ENCODE measurements around the gene GMDS. TPM values are rescaled to one million over a fixed set of nuclear protein-coding genes. Genes with fewer than 3 reads are reported as not detected.

Gene GMDS
- total and polyA plus RNA-seq, 2 of the 8 experiments (the other 6 are each of a cell fraction or from before 2014, with no cell fraction given), result 16.8 to 50.0 TPM

- ChIA-PET CTCF (ENCODE audit: partially characterized antibody) (interaction anchor here (1.0 kb wide), 2 partner anchors 10 to 19 kb away, joined by 3 read pairs; no protein-coding TSS in a partner anchor), POLR2A (ENCODE audit: partially characterized antibody) (no interaction called here)
- H3K4ac ChIP-seq (replicated peaks; ENCODE audit: insufficient read length, low read depth, low read length), result no peak overlapping the region
- H3K4me2 ChIP-seq (ENCODE audit: insufficient read depth in 1 of 2, low read depth in 2 of 2, low read length in 2 of 2), result no peak overlapping the region
- no peak overlapping the region for H4K8ac ChIP-seq (ENCODE audit: extremely low read depth, insufficient read depth, low read length)
- H4K20me1 ChIP-seq (replicated peaks in 1 of 2; ENCODE audit: control insufficient read depth in 1 of 2, insufficient read depth in 2 of 2, low read length in 2 of 2), result peaks cover 0 to 8% of the 10 kb centered on the region in 2 experiments
- H3K27me3 ChIP-seq (replicated peaks in 1 of 4; ENCODE audit: control insufficient read depth in 3 of 4, extremely low read depth in 1 of 4, insufficient read depth in 3 of 4, low read length in 3 of 4), result no peaks in the 10 kb centered on the region
- no peaks in the 10 kb centered on the region for H3K79me2 ChIP-seq (ENCODE audit: control insufficient read depth in 1 of 2, insufficient read depth in 2 of 2, low read length in 2 of 2)
- DNase-seq (ENCODE audit: low read depth in 1 of 2, low spot score in 2 of 2), result no peak
- no peak overlapping the region for H3K9ac ChIP-seq (replicated peaks in 1 of 4; ENCODE audit: extremely low read depth in 1 of 4, low read depth in 3 of 4, low read length in 3 of 4)
- no peak overlapping the region for H3K27ac ChIP-seq (ENCODE audit: low read depth, low read length)
- H3K36me3 ChIP-seq (ENCODE audit: control insufficient read depth in 2 of 4, insufficient read depth in 4 of 4, low read length in 3 of 4), result no peaks in the 10 kb centered on the region
- H3K9me3 ChIP-seq (ENCODE audit: insufficient read depth in 2 of 2, low read depth in 1 of 2, low read length in 1 of 2), result no peaks in the 10 kb centered on the region
- no peak overlapping the region for H2AK5ac ChIP-seq (ENCODE audit: low read depth, low read length)
- WGBS, 2 experiments (ENCODE audit: extremely low coverage in 1 of 2, insufficient coverage in 1 of 2, insufficient read length in 1 of 2, insufficient replicate concordance in 2 of 2, low coverage in 1 of 2, low lambda C conversion rate in 2 of 2, missing lambda C conversion rate in 1 of 2), result 86% methylated on average over 6 of the region's 6 CpGs; no CpG with 5 or more reads in 1 of the 2 experiments
- no peak for FAIRE-seq
- peaks cover 3% of the 10 kb centered on the region; the same call in 1 of the 2 replicates for H3K79me1 ChIP-seq (ENCODE audit: low read depth, low read length)
- H3K4me3 ChIP-seq (ENCODE audit: extremely low read depth in 1 of 4, insufficient read depth in 2 of 4, low read depth in 3 of 4, low read length in 4 of 4), result no peak overlapping the region
- H2BK20ac ChIP-seq (ENCODE audit: low read length), result no peak overlapping the region
- peaks cover 9% of the 10 kb centered on the region; the same call in 1 of the 2 replicates for H3K23me2 ChIP-seq (ENCODE audit: low read depth, low read length)
- no peak overlapping the region for H4K91ac ChIP-seq (replicated peaks; ENCODE audit: insufficient read length, low read length)
- no peak overlapping the region for H3K23ac ChIP-seq (ENCODE audit: insufficient read length)
- no peak overlapping the region for H2BK12ac ChIP-seq (ENCODE audit: low read depth, low read length)
- no peaks in the 10 kb centered on the region for H3K4me1 ChIP-seq (replicated peaks in 1 of 4; ENCODE audit: control insufficient read depth in 3 of 4, insufficient read depth in 4 of 4, low read length in 3 of 4)
- no peak overlapping the region for H2BK15ac ChIP-seq (ENCODE audit: low read length)
- no peak overlapping the region for H2BK5ac ChIP-seq (ENCODE audit: low read depth, low read length)
- no peak overlapping the region for H2AFZ ChIP-seq (ENCODE audit: low read length)
- no peak overlapping the region for H3K18ac ChIP-seq (ENCODE audit: extremely low read depth, low read length)
- H3K14ac ChIP-seq (ENCODE audit: insufficient read length), result no peak overlapping the region
- no peak overlapping the region for H4K5ac ChIP-seq (ENCODE audit: insufficient read length, low read depth, low read length)
- H3K56ac ChIP-seq (replicated peaks; ENCODE audit: insufficient read length, low read depth, low read length), result no peak overlapping the region
- H2BK120ac ChIP-seq (replicated peaks; ENCODE audit: low read depth, low read length), result no peak overlapping the region
- TF ChIP-seq MAFK (IDR thresholded peaks at IDR 0.05; ENCODE audit: low read depth, low read length) (no peak), EGR1 (IDR thresholded peaks at IDR 0.05; ENCODE audit: borderline replicate concordance, low read depth, low read length) (no peak), SIRT6 (IDR thresholded peaks at IDR 0.05; ENCODE audit: low read length) (no peak), KDM4A (IDR thresholded peaks at IDR 0.05; ENCODE audit: low read depth, low read length, severe bottlenecking) (no peak), ATF3 (IDR thresholded peaks at IDR 0.05; ENCODE audit: insufficient read depth, low read depth, low read length) (no peak), RAD21 (IDR thresholded peaks at IDR 0.05 in 1 of 2, conservative IDR thresholded peaks at IDR 0.05 in 1 of 2; ENCODE audit: low read depth in 2 of 2, low read length in 2 of 2) (no peak), BRCA1 (IDR thresholded peaks at IDR 0.05; ENCODE audit: low read depth, low read length) (no peak), ATF2 (IDR thresholded peaks at IDR 0.05; ENCODE audit: low read length) (no peak), POLR2A (IDR thresholded peaks at IDR 0.05; ENCODE audit: control extremely low read depth in 1 of 2, low read depth in 2 of 2, low read length in 2 of 2) (no peak), TBP (IDR thresholded peaks at IDR 0.05; ENCODE audit: low read depth, low read length) (no peak), KDM5A (IDR thresholded peaks at IDR 0.05; ENCODE audit: low read length) (no peak), BCL11A (IDR thresholded peaks at IDR 0.05; ENCODE audit: low read depth in 2 of 2, low read length in 2 of 2) (no peak)
Measured at GRCh38 chr6:1738558-1739081, 506.8 kb downstream of the GMDS start.
